ENCODE measurements around the gene NUDT4. TPM values are rescaled to one million over a fixed set of nuclear protein-coding genes. Genes with fewer than 3 reads are reported as not detected.

Gene NUDT4
- total and polyA plus RNA-seq, 2 of the 4 experiments (the other 2 are of a cell fraction), result 23.6 to 25.6 TPM

DNA sequence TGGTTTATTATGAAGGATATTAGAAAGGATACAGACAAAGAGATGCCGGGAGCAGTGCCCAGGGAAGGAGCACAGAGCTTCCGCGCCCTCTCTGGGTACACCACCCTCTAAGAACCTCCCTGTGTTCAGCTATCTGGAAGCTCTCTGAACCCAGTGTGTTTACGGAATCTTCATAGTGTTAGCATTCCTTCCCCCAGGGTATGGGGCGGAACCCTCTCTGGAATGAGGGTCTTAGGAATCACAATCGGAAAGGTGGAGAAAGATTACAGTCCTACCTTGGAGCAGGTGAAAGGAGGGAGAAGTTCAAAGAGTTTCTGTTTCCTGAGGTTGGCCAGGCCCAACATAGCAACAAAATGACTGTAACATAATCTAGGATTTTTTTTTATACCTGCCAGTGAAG lies 6.8 kb upstream of the NUDT4 start:
- Histone ChIP-seq H4K91ac (ENCODE audit: insufficient read depth, low read depth, low read length) (no peak overlapping the region), H3K4ac (ENCODE audit: low read depth, low read length) (no peak overlapping the region)

More for the DNA sequence above, 6.8 kb upstream of the NUDT4 start:
- Histone ChIP-seq H3K27ac (ENCODE audit: insufficient read depth, low read length) (no peak overlapping the region), H4K8ac (ENCODE audit: low read depth in 2 of 2, low read length in 2 of 2) (no peak overlapping the region), H3K9me1 (ENCODE audit: insufficient read depth, low read length) (no peaks in the 10 kb centered on the region), H3K27me3 (ENCODE audit: control insufficient read depth, insufficient read depth, low read length) (no peaks in the 10 kb centered on the region), H3K4me3 (ENCODE audit: insufficient read depth, low read depth, low read length) (no peak overlapping the region), H3K9me3 (ENCODE audit: control insufficient read depth, insufficient read depth, low read length) (no peaks in the 10 kb centered on the region), H3K14ac (replicated peaks; ENCODE audit: low read depth, low read length) (no peak overlapping the region), H3K56ac (ENCODE audit: extremely low read depth, insufficient read depth, low read length) (no peak overlapping the region), H3K4me2 (ENCODE audit: low read depth, low read length) (no peak overlapping the region), H2BK120ac (ENCODE audit: low read depth, low read length) (no peak overlapping the region), H2AFZ (replicated peaks; ENCODE audit: low read length, poor library complexity) (no peak overlapping the region), H2AK9ac (replicated peaks; ENCODE audit: low read depth, low read length, poor library complexity) (no peak overlapping the region), H2BK20ac (ENCODE audit: low read depth, low read length) (no peak overlapping the region), H4K20me1 (ENCODE audit: insufficient read depth, low read length) (no peaks in the 10 kb centered on the region), H2BK5ac (ENCODE audit: low read depth, low read length, poor library complexity, severe bottlenecking) (no peak overlapping the region), H2BK15ac (ENCODE audit: low read depth, low read length) (no peak overlapping the region), H3K36me3 (ENCODE audit: control insufficient read depth, insufficient read depth, low read length) (no peaks in the 10 kb centered on the region), H2AK5ac (ENCODE audit: low read depth, low read length) (no peak overlapping the region), H3K79me1 (ENCODE audit: low read depth in 1 of 2, low read length in 2 of 2) (peaks cover 0 to 2% of the 10 kb centered on the region in 2 experiments; a peak in 1 of 4 replicates), H3K23ac (ENCODE audit: low read depth, low read length) (no peak overlapping the region), H4K5ac (ENCODE audit: low read depth, low read length) (no peak overlapping the region), H3K18ac (ENCODE audit: low read depth, low read length) (no peak overlapping the region), H3K4me1 (ENCODE audit: control insufficient read depth, insufficient read depth, low read length) (no peaks in the 10 kb centered on the region; the same call in 1 of the 2 replicates), H3K9ac (ENCODE audit: low read depth, low read length) (no peak overlapping the region)
- no CpG with 5 or more reads among the region's 6 CpGs for WGBS, 2 experiments (ENCODE audit: extremely low coverage in 2 of 2, insufficient read length in 1 of 2)
- dilution Hi-C loops (cut with HindIII; ENCODE audit: low sequenced_read_pairs, unreplicated experiment), result no loop called here
- intact Hi-C loops (cut with micrococcal nuclease), result no loop called here
- CTCF ChIA-PET, result no interaction called here
- TF ChIP-seq BHLHE40 (IDR thresholded peaks at IDR 0.05; ENCODE audit: low read depth, low read length) (no peak), RCOR1 (IDR thresholded peaks at IDR 0.05; ENCODE audit: insufficient replicate concordance, low read length) (no peak), RAD21 (IDR thresholded peaks at IDR 0.05; ENCODE audit: low read length) (no peak), RFX5 (IDR thresholded peaks at IDR 0.05; ENCODE audit: low read depth, low read length) (no peak), FOS (IDR thresholded peaks at IDR 0.05; ENCODE audit: low read depth, low read length) (no peak)
- TF ChIP-seq, protein P1, sequence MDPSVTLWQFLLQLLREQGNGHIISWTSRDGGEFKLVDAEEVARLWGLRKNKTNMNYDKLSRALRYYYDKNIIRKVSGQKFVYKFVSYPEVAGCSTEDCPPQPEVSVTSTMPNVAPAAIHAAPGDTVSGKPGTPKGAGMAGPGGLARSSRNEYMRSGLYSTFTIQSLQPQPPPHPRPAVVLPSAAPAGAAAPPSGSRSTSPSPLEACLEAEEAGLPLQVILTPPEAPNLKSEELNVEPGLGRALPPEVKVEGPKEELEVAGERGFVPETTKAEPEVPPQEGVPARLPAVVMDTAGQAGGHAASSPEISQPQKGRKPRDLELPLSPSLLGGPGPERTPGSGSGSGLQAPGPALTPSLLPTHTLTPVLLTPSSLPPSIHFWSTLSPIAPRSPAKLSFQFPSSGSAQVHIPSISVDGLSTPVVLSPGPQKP (IDR thresholded peaks at IDR 0.05; ENCODE audit: borderline replicate concordance, low read depth, low read length), result no peak
- DNase-seq, result no peak
- POLR2A ChIA-PET (ENCODE audit: unreplicated experiment), result no interaction called here
- no TSS peak for BruUV-seq (replicated peaks)
- ATAC-seq (ENCODE audit: low read depth), result no peak
- in situ Hi-C loops (cut with MboI; ENCODE audit: low sequenced_read_pairs), result no loop called here

All from IMR-90 (cell line).